NK-92 (cell line): Measurements from ENCODE around the gene HCFC1R1.

Experiments used
- DNase-seq: peaks from one replicate; lab custom pipeline; 2025; ENCODE audit not compliant: unreplicated experiment; lab: John Stamatoyannopoulos, UW

HCFC1R1 gene

DNA sequence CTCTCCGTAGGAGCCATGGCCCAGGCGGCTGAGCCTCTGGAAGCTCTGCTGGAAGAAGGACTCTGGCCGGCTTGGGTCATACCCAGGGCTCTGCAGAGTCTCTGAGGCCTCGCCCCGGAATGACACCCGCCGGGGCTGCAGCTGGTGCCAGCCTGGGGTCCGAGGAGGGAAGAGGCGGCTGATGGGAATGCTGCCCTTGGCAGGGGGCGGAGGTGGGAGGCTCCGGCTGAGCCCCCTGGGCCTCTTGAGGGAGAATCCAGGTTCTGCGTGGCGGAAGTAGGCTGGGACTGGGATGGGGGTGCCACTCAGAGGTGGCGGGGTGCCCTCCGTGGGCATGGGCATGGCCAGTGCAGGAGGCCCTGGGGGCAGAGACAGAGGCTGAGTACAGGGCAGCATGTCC, 47.1 kb downstream of the HCFC1R1 start:
- no peak for DNase-seq

DNA sequence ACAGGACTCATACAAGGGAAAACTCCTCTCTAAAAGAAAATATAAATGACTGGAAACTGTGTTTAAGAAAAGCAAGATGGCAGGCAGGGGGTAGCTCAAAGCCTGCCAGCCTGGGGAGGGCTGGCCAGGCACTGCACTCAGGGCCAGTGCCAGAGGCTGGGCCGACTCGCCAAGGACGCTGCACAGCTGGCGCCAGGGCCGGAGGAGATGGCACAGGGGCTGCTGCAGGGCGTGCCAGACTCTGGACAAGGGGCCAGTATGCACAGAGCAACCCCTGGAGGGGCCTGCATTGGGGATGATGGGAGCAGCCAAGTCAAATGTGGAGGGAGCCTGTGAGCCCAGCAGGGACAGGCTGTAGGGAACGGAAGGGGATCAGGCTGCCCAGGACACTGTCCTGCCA, 47.5 kb downstream of the HCFC1R1 start:
- DNase-seq, result no peak

DNA sequence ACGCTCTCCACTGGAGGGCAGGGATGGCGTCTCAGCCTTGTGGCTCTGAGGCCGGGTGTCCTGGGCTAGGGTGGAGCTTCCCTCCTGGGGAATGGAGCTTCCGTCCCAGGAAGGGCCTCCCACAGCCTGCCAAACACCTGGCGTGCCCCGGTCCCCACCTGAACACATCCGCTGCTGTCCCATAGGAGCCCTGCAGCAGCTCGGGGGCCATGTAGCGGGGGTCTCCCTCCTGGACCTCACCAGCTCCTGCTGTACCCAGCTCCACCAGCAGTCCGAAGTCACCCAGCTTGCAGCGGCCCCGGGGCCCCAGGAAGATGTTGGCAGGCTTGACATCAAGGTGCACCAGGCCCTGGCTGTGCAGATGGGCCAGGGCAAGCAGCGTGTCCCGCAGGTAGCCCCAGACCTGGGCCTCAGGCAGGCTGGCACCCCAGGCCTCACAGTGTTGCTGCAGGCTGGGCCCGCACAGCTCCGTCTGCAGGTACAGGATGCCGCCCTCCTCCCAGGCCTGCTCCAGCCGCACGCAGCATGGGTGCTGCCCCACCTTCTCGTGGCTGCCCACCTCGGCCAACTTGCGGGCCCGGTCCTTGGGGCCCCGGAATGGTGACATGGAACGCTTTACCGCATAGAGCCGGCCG, 48.5 kb downstream of the HCFC1R1 start:
- DNase-seq, result no peak

DNA sequence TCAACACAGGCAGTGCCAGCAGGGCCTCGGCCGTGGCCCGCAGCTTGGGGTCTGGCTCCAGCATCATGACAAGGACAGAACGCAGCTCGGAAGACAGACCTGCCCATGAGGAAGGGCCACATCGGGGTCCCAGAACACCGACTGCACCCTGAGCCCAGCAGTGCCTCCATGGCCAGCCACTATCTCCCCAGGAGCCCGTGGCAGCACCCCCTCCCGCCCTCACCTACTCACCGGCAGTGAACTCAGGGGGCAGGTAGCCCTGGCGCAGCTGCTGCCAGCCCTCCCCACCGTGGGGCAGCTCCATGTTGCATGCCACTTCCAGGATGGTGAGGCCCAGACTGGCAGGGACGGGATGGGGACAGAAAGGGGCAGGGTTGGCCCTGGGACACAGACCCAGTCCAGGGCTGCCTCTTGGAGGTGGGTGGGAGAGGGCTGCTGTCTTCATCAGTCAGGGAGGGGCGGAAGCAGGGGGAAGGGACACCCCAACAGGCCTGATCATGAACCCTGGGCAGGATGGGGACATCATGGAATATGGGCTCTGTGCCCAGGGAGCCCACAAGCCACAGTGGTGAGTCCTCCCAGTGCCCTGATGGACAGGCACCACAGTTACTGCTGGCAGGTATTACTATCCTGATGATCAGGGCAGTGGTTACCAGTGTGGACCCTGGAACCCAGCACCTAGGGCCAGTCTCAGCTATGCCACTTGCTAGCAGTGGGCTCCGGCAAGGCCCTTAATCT, 49.3 kb downstream of the HCFC1R1 start:
- DNase-seq, result no peak

DNA sequence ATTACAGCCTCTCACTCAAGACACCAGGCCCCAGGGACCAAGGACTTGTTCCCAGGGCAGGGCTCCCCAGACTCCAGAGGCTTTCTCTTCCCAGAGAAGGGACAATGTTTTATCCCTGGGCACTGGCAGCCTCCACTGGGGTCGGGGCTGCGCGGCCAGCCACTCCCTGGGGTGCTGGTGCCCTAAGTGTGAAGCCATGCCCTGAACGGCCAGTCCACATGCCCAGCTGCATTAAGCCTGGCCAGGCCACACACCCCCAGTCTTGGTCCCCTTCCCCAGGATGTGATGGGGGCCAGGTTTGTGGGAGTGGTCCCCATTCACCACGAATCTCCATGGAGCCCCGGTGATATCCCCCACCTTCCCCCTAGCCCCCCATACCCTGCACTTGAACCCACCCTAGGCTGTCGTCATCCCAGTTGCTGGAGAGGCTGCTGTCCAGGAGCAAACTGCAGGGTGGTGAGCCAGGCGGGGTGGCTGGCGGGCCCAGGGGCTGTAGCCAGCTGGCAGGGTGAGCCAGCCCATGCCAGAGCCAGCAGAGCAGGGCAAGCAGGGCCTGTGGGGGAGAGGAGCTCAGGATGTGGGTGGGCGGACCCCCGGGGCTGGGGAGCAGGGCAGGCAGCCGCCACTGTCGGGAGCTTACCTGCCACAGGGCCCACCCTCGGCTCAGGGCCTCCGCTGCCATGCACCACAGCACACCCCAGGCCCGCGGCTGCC, 50.0 kb downstream of the HCFC1R1 start:
- DNase-seq, result no peak

DNA sequence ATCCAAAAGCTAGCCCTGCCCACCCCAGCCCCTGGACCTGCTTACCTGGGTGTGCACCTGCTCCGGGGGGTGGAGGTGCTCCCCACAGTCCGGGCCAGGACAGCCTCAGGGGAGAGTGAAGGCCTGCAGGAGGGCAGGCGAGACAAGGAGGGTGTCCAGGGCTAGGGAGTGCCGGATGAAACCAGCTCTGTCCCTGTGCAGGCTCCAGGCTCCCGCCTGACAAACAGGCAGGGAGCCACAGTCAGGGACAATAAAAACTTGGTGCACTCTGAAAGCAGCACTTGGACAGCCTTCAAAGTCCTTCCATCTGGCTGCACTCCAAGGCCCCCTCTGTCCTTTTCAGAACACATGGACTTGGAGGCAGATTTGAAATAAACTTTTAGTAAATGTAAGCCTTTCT, 50.6 kb downstream of the HCFC1R1 start:
- DNase-seq, result no peak
